Measurements from ENCODE around the gene CYP4A22. TPM values are rescaled to one million over a fixed set of nuclear protein-coding genes. Genes with fewer than 3 reads are reported as not detected.
"Not testable (repeated sequence)": the region's sequence is repeated elsewhere in the genome, so short reads cannot be mapped to it uniquely, and the experiment has no call there.

The CYP4A22 gene, protein sequence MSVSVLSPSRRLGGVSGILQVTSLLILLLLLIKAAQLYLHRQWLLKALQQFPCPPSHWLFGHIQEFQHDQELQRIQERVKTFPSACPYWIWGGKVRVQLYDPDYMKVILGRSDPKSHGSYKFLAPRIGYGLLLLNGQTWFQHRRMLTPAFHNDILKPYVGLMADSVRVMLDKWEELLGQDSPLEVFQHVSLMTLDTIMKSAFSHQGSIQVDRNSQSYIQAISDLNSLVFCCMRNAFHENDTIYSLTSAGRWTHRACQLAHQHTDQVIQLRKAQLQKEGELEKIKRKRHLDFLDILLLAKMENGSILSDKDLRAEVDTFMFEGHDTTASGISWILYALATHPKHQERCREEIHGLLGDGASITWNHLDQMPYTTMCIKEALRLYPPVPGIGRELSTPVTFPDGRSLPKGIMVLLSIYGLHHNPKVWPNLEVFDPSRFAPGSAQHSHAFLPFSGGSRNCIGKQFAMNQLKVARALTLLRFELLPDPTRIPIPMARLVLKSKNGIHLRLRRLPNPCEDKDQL
- total RNA-seq: 4.1 TPM
- 108 TPM for polyA plus RNA-seq (ENCODE audit: insufficient read depth, low read depth, low replicate concordance)
- long read RNA-seq, donor 1: 0 reads
- long read RNA-seq, donor 2: 0 reads
- long read RNA-seq, donor 3: 0 reads
- long read RNA-seq, donor 4: 0 reads
- long read RNA-seq, donor 5: 0 reads
- long read RNA-seq, donor 6: 0 reads
- long read RNA-seq, donor 7, partial matches to known transcripts: 0 of 1 reads
- long read RNA-seq, donor 7, other reads (novel, unspliced or antisense): 1 of 1 reads
- long read RNA-seq, donor 8: 0 reads
- long read RNA-seq, donor 9: 0 reads
- long read RNA-seq, donor 10: 0 reads

DNA sequence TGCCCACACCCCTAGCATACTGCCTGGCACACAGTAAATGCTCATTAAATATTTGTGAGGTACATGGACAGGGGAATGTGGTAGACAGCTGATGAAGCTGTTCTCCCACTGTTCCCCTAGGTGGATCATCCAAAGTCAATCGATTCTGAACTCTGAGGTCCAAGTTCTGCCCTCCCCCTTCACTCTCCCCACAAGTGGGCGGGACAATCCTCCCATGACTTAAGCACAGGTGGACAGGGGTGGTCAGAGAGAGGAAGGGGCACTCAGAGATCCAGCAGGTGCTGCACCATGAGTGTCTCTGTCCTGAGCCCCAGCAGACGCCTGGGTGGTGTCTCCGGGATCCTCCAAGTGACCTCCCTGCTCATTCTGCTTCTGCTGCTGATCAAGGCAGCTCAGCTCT is at the start of gene CYP4A22:
CYP4A22 (plus strand) TSS at position 244 of the 400 bp plus-strand sequence; CDS start at position 289, 45 bp downstream.
- H3K9me3 ChIP-seq (ENCODE audit: control insufficient read depth in 2 of 3, insufficient read depth in 1 of 3, low read length in 3 of 3): no peaks in the 10 kb centered on the region
- H3K27ac ChIP-seq (ENCODE audit: low read depth in 2 of 2, low read length in 2 of 2): no peak within 1 kb of the TSS
- FAIRE-seq (no peak), DNase-seq (no peak)
- H3K9ac ChIP-seq (ENCODE audit: low read length in 3 of 3): no peak within 1 kb of the TSS
- no peak for TF ChIP-seq CTCF (IDR thresholded peaks at IDR 0.05; ENCODE audit: borderline replicate concordance, extremely low read depth, insufficient read depth)
- H3K36me3 ChIP-seq (ENCODE audit: control insufficient read depth in 2 of 3, insufficient read depth in 3 of 3, low read length in 3 of 3): no peaks in the 10 kb centered on the region
- intact Hi-C loops (cut with DNase I): no loop called here
- no peaks in the 10 kb centered on the region for H3K27me3 ChIP-seq (ENCODE audit: control insufficient read depth, insufficient read depth, low read length)
- H3K4me3 ChIP-seq (ENCODE audit: low read length in 3 of 3): no peak within 1 kb of the TSS
- no peaks in the 10 kb centered on the region for H3K4me1 ChIP-seq (ENCODE audit: control insufficient read depth in 2 of 3, insufficient read depth in 2 of 3, low read depth in 1 of 3, low read length in 3 of 3)

DNA sequence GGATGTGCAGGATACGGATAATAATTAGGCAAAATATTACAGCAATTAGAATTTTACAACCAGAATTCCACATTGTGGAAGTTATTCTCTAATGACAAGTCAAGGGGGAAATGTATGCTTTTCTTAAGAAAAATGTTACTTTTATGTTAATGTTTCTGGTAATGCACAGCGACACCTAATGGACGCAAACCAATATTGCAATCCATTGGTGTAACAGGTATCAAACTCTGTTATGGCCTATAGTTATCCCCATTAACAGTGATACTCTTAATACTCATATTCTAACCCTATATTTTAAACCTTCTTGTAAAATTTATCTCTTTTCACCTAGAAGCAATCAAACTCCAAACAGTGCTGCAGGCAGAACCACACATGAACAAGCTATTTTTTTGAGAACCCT is 47.9 kb upstream of the CYP4A22 start:
- FAIRE-seq: peak; percentile 33
- H3K27me3 ChIP-seq (ENCODE audit: control insufficient read depth, insufficient read depth, low read length); H3K36me3 ChIP-seq (ENCODE audit: control insufficient read depth in 2 of 3, insufficient read depth in 3 of 3, low read length in 3 of 3); H3K4me3 ChIP-seq (ENCODE audit: low read length in 3 of 3); H3K9me3 ChIP-seq (ENCODE audit: control insufficient read depth in 2 of 3, insufficient read depth in 1 of 3, low read length in 3 of 3); intact Hi-C loops (cut with DNase I); H3K4me1 ChIP-seq (ENCODE audit: control insufficient read depth in 2 of 3, insufficient read depth in 2 of 3, low read depth in 1 of 3, low read length in 3 of 3); H3K9ac ChIP-seq (ENCODE audit: low read length in 3 of 3); H3K27ac ChIP-seq (ENCODE audit: low read depth in 2 of 2, low read length in 2 of 2): not testable (repeated sequence)
- peak; percentile 43 for TF ChIP-seq CTCF (IDR thresholded peaks at IDR 0.05; ENCODE audit: borderline replicate concordance, extremely low read depth, insufficient read depth)
- peak in 2 of 5 donors; percentile 24 to 44 for DNase-seq

GRCh38 chr1:47091476-47091875 is 45.8 kb upstream of the CYP4A22 start:
- H3K4me1 ChIP-seq (ENCODE audit: control insufficient read depth in 2 of 3, insufficient read depth in 2 of 3, low read depth in 1 of 3, low read length in 3 of 3); H3K27ac ChIP-seq (ENCODE audit: low read depth in 2 of 2, low read length in 2 of 2); H3K36me3 ChIP-seq (ENCODE audit: control insufficient read depth in 2 of 3, insufficient read depth in 3 of 3, low read length in 3 of 3); H3K4me3 ChIP-seq (ENCODE audit: low read length in 3 of 3); H3K27me3 ChIP-seq (ENCODE audit: control insufficient read depth, insufficient read depth, low read length); FAIRE-seq; intact Hi-C loops (cut with DNase I); H3K9me3 ChIP-seq (ENCODE audit: control insufficient read depth in 2 of 3, insufficient read depth in 1 of 3, low read length in 3 of 3); DNase-seq; H3K9ac ChIP-seq (ENCODE audit: low read length in 3 of 3): not testable (repeated sequence)

- no peak for FAIRE-seq
- intact Hi-C loops (cut with DNase I): no loop called here
- Histone ChIP-seq H3K4me3 (ENCODE audit: low read length in 3 of 3) (no peak overlapping the region), H3K4me1 (ENCODE audit: control insufficient read depth in 2 of 3, insufficient read depth in 2 of 3, low read depth in 1 of 3, low read length in 3 of 3) (no peaks in the 10 kb centered on the region), H3K27ac (ENCODE audit: low read depth in 2 of 2, low read length in 2 of 2) (no peak overlapping the region), H3K27me3 (ENCODE audit: control insufficient read depth, insufficient read depth, low read length) (no peaks in the 10 kb centered on the region), H3K36me3 (ENCODE audit: control insufficient read depth in 2 of 3, insufficient read depth in 3 of 3, low read length in 3 of 3) (no peaks in the 10 kb centered on the region), H3K9ac (ENCODE audit: low read length in 3 of 3) (no peak overlapping the region), H3K9me3 (ENCODE audit: control insufficient read depth in 2 of 3, insufficient read depth in 1 of 3, low read length in 3 of 3) (peaks cover 0 to 4% (median 0%) of the 10 kb centered on the region in 3 donors)
- no peak for TF ChIP-seq CTCF (IDR thresholded peaks at IDR 0.05; ENCODE audit: borderline replicate concordance, extremely low read depth, insufficient read depth)
- DNase-seq: no peak
These were observed 32.4 kb upstream of the CYP4A22 start for GRCh38 chr1:47104816-47105215.
